Osteoblast (primary cell): ENCODE results near the gene TMEM245. TPM values are rescaled to one million over a fixed set of nuclear protein-coding genes. Genes with fewer than 3 reads are reported as not detected.
A peak's percentile ranks its signal among the peaks of the same experiment; 100 is the strongest.

ENCODE experiments used
- DNase-seq: peaks from one replicate; pipeline ENCODE4 v3.0.0; 2011; ENCODE audit warnings: low spot score, mixed read lengths; ENCODE audit not compliant: insufficient read length; ENCODE audit errors: missing footprints
- H2AFZ ChIP-seq: 2 replicates; pipeline ENCODE4 v1.6.0; 2011; ENCODE audit warnings: mild to moderate bottlenecking, low read length
- H3K27ac ChIP-seq: 2 replicates; pipeline ENCODE4 v1.5.1; 2011; ENCODE audit warnings: mild to moderate bottlenecking, low read depth, low read length, moderate library complexity
- H3K27me3 ChIP-seq: 2 replicates; pipeline ENCODE4 v1.6.0; 2012; ENCODE audit warnings: mild to moderate bottlenecking, control low read depth, inconsistent platforms, low read length, moderate library complexity; ENCODE audit not compliant: insufficient read depth
- H3K36me3 ChIP-seq: 2 replicates; pipeline ENCODE4 v1.5.1; 2011; ENCODE audit warnings: mild to moderate bottlenecking, low read length, control low read depth, moderate library complexity; ENCODE audit not compliant: insufficient read depth
- H3K4me1 ChIP-seq: 2 replicates; pipeline ENCODE4 v1.5.1; 2011; ENCODE audit warnings: mild to moderate bottlenecking, low read length, control low read depth, moderate library complexity; ENCODE audit not compliant: insufficient read depth
- H3K4me2 ChIP-seq: 2 replicates; pipeline ENCODE4 v1.6.0; 2011; ENCODE audit warnings: mild to moderate bottlenecking, low read length; ENCODE audit not compliant: insufficient read depth
- H3K4me3 ChIP-seq: fragments of 200-600 bp; sonication (generic); 3 replicates; pipeline ENCODE4 v1.5.1; 2012; ENCODE audit warnings: mild to moderate bottlenecking, low read length, inconsistent platforms; ENCODE audit not compliant: insufficient read depth
- H3K79me2 ChIP-seq: 2 replicates; pipeline ENCODE4 v1.6.0; 2012; ENCODE audit warnings: mild to moderate bottlenecking, low read length, control low read depth, inconsistent platforms; ENCODE audit not compliant: insufficient read depth
- H3K9me3 ChIP-seq: 2 replicates; pipeline ENCODE4 v1.5.1; 2011; ENCODE audit warnings: low read depth, low read length, control low read depth
- H4K20me1 ChIP-seq: 2 replicates; pipeline ENCODE4 v1.6.0; 2012; ENCODE audit warnings: mild to moderate bottlenecking, low read length, control low read depth; ENCODE audit not compliant: insufficient read depth
- CTCF ChIP-seq: IDR thresholded peaks from 2 replicates; pipeline ENCODE4 v1.5.1; 2011; ENCODE audit warnings: mild to moderate bottlenecking, low read depth, low read length, moderate library complexity; ENCODE audit errors: extremely low read depth
- total RNA-seq: library from RNA; depleted of rRNA; stranded (reverse); fragments of >200 nt; gene quantifications from 2 replicates; pipeline ENCODE4 v1.2.3, GENCODE V29; 2012

The TMEM245 gene
- total RNA-seq, 1 donor, result 45.2 TPM

GRCh38 chr9:109100543-109101201, 19.1 kb downstream of the TMEM245 start:
- H3K4me2 ChIP-seq, result no peak overlapping the region

GRCh38 chr9:109098960-109099308, 20.8 kb downstream of the TMEM245 start:
- no peaks in the 10 kb centered on the region for H3K9me3 ChIP-seq
- H3K27me3 ChIP-seq, result no peaks in the 10 kb centered on the region
- DNase-seq, result no peak
- H3K79me2 ChIP-seq, result peaks cover 86% of the 10 kb centered on the region
- peak; percentile 1 for TF ChIP-seq CTCF
- H3K4me3 ChIP-seq, result no peak overlapping the region
- H4K20me1 ChIP-seq, result peaks cover 42% of the 10 kb centered on the region
- peaks cover 15% of the 10 kb centered on the region for H3K36me3 ChIP-seq
- no peak overlapping the region for H2AFZ ChIP-seq
- peak overlapping the region; percentile 59 for H3K27ac ChIP-seq
- H3K4me1 ChIP-seq, result peaks cover 41% of the 10 kb centered on the region
- peak overlapping the region; percentile 69 for H3K4me2 ChIP-seq

More at GRCh38 chr9:109100543-109101201, 19.1 kb downstream of the TMEM245 start:
- Histone ChIP-seq H3K36me3 (peaks cover 12% of the 10 kb centered on the region), H3K27me3 (no peaks in the 10 kb centered on the region), H3K4me3 (no peak overlapping the region), H3K9me3 (no peaks in the 10 kb centered on the region), H2AFZ (no peak overlapping the region), H3K79me2 (peaks cover 86% of the 10 kb centered on the region), H3K4me1 (peaks cover 41% of the 10 kb centered on the region), H3K27ac (no peak overlapping the region), H4K20me1 (peaks cover 32% of the 10 kb centered on the region)
- TF ChIP-seq CTCF, result no peak
- no peak for DNase-seq

- TF ChIP-seq CTCF, result peak; percentile 29
- peaks cover 42% of the 10 kb centered on the region for H4K20me1 ChIP-seq
- no peaks in the 10 kb centered on the region for H3K9me3 ChIP-seq
- H3K27me3 ChIP-seq, result no peaks in the 10 kb centered on the region
- H3K36me3 ChIP-seq, result peaks cover 15% of the 10 kb centered on the region
- H3K4me1 ChIP-seq, result peaks cover 41% of the 10 kb centered on the region
- peak; percentile 60 for DNase-seq
- no peak overlapping the region for H2AFZ ChIP-seq
- H3K4me2 ChIP-seq, result peak overlapping the region; percentile 69
- no peak overlapping the region for H3K4me3 ChIP-seq
- peaks cover 86% of the 10 kb centered on the region for H3K79me2 ChIP-seq
- H3K27ac ChIP-seq, result peak overlapping the region; percentile 59
Observed at GRCh38 chr9:109098171-109098959, 21.4 kb downstream of the TMEM245 start.

- Histone ChIP-seq H2AFZ (no peak overlapping the region), H3K4me3 (no peak overlapping the region), H3K4me2 (no peak overlapping the region), H3K4me1 (peaks cover 41% of the 10 kb centered on the region), H3K27ac (no peak overlapping the region), H3K79me2 (peaks cover 84% of the 10 kb centered on the region), H3K9me3 (no peaks in the 10 kb centered on the region), H4K20me1 (peaks cover 48% of the 10 kb centered on the region), H3K36me3 (peaks cover 15% of the 10 kb centered on the region), H3K27me3 (no peaks in the 10 kb centered on the region)
- no peak for DNase-seq
- TF ChIP-seq CTCF, result no peak
Observed at GRCh38 chr9:109097146-109097545, 22.6 kb downstream of the TMEM245 start.
